GM18873 (cell line): Measurements from ENCODE around the gene RPS8.
A peak's percentile ranks its signal among the peaks of the same experiment; 100 is the strongest.
"Not testable (repeated sequence)": the region's sequence is repeated elsewhere in the genome, so short reads cannot be mapped to it uniquely, and the experiment has no call there.

ENCODE experiments used
- ATAC-seq: cut with Tn5 transposase; IDR thresholded peaks from one replicate; pipeline ENCODE4 v1.9.1; 2021; ENCODE audit warnings: mild to moderate bottlenecking, moderate library complexity, moderate number of reproducible peaks; ENCODE audit not compliant: unreplicated experiment, low FRiP score

RPS8 gene

DNA sequence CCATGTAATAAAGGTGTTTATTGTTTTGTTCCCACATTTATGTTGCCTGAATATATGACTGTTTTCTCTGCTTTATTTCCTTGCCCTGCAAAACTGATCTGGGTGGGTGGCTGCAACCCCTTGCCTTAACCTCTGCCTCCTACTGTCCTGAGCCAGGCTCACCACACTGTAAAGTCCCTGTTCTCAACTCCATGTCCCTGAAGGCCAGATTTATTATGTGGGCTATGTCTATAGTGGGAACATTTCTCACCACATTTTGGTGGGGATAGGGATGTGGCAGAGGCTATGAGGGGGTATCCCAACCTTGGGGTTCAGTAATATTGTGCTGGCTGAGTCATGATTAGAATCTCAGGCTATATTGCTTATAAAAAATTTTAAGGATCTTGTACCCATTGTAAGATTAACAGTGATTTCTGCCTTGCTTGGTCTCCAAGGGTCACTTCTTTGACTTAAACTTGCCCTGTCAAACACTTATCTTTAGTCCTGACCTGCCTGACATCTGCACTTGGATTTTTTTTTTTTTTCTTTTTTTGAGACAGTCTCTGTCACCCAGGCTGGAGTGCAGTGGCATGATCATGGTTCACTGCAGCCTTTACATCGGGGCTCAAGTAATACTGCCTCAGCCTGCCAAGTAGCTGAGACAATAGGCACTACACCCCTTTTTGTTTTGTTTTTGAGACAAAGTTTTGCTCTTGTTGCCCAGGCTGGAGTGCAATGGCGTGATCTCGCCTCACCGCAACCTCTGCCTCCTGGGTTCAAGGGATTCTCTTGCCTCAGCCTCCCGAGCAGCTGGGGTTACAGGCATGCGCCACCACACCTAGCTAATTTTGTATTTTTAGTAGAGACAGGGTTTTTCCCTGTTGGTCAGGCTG lies 3.6 kb downstream of the RPS8 start:
- no peak for ATAC-seq

DNA sequence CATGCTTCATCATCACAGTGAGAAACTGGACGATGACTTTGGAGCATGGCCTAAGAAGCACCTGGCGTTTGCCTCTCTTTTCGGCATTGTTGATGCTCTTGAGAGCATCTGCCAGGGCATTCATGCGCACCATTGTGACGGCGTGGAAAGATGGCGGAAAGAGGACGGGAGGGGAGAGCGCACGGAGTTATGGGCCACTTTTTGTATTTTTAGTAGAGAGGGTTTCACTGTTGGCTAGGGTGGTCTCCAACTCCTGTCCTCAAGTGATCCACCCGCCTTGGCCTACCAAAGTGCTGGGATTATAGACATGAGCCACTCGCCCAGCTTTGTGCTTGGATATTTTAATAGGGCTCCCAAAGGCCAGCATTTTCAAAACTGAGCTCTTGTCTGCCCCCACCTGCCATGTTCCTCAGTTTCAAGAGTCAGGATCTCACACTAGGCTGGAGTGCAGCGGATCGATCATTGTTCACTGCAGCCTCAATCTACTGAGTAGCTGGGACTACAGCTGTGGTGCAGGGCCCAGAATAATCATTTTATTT lies 5.3 kb downstream of the RPS8 start:
- ATAC-seq = no peak

GRCh38 chr1:44783697-44784093 lies 8.4 kb downstream of the RPS8 start:
- ATAC-seq = no peak

GRCh38 chr1:44784094-44785028 lies 9.0 kb downstream of the RPS8 start:
- no peak for ATAC-seq

GRCh38 chr1:44785029-44785380 lies 9.7 kb downstream of the RPS8 start:
- ATAC-seq = no peak

DNA sequence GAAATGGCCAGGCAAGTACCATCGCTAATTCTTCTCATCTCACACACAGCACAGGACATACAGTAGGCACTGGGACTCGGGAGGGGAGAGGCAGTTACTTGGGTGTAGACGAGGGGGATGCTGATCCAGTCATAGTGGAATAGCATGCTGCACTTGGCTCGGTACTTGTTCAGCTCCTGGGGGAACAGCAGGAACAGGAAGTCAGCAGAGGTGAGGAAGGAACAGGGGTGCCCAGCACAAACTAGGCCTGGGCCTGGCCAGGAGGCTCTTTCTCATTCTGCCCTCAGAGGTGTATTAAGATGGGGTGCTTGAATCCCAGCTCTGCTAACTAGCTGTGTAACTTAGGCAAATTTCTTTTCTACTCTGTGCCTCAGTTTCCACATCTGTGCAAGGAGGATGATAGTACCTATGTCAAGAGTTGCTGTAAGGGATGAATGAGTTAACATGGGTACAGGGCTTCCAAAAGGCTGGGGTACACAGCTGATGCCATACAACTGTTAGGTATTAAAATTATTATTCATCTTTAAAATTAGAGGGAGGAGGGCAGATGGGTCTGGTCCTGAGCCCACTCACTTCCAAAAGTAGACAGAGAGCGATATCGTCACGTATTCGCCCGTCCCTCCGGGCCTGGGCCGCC lies 10.3 kb downstream of the RPS8 start:
- ATAC-seq = no peak

- ATAC-seq = peak; percentile 42
These were observed 10.9 kb downstream of the RPS8 start for GRCh38 chr1:44786138-44786840.

DNA sequence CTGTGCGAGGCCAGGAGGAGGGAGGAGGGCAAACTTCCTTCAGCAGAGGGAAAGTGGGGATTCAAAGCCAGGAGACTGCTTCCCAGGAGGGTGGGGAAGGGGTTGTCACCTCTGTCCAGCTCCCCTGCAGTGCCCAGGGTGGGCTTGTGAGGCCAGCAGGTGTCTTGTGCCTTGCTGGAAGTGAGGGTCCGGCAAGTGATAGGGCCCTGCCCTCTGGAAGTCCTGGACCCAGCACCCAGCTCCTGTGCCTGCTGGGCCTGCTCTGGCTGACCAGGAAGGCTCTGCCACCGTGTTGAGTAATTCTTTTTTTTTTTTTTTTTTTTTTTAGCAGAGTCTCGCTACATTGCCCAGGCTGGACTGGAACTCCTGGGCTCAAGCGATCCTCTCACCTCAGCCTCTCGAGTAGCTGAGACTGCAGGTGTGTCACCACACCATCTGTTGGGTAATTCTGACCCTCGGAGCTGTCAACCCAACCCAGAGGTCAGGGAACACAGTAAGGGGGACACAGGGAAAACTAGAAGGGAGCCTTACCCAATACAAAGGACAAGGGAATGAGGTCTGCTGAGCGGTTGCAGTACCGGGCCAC lies 11.6 kb downstream of the RPS8 start:
- ATAC-seq = no peak

GRCh38 chr1:44787506-44787905 lies 12.2 kb downstream of the RPS8 start:
- no peak for ATAC-seq

DNA sequence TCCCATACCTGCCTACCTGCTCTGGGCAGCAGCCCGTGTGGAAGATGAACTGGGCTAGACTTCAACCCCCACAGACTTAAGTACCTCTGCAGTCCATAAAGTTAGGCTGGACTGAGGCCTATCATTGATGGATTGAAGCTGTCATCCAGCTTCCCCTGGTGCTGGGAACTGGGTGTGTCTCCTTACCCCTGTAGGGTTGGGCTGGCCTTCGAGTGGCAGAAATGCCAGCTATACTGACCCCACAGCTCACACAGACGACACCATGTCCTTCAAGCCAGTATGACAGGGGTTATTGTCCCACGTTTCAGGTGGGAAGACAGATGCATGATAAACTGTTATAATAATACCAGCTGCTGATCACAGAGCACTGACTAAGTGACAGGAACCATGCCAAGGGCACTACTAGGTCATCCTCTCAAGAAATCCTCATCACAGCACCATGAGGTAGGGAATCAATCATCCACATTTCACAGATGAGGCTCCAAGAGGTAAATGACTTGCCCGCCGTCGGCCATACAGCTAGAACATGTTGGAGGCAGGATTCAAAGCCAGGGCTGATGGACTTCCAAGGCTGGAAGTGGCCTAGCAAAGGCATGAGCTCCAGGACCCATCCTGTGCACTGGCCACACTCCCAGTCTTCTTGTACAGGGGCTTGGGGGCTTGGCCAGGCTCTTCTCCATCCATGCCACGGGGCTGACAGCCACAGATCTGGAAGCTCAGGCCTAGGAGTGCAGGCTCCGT lies 12.9 kb downstream of the RPS8 start, which contains the start of gene BEST4:
Gene BEST4, minus strand, starts transcription at position 51 of the 741 bp plus-strand sequence. CDS start 465 bp downstream, outside the sequence.
- ATAC-seq = no peak

GRCh38 chr1:44790968-44791801 lies 15.8 kb downstream of the RPS8 start:
- ATAC-seq = no peak

GRCh38 chr1:44792736-44793502 lies 17.6 kb downstream of the RPS8 start:
- ATAC-seq = no peak

- not testable (repeated sequence) for ATAC-seq
These were observed 22.5 kb downstream of the RPS8 start for GRCh38 chr1:44797886-44798285.

DNA sequence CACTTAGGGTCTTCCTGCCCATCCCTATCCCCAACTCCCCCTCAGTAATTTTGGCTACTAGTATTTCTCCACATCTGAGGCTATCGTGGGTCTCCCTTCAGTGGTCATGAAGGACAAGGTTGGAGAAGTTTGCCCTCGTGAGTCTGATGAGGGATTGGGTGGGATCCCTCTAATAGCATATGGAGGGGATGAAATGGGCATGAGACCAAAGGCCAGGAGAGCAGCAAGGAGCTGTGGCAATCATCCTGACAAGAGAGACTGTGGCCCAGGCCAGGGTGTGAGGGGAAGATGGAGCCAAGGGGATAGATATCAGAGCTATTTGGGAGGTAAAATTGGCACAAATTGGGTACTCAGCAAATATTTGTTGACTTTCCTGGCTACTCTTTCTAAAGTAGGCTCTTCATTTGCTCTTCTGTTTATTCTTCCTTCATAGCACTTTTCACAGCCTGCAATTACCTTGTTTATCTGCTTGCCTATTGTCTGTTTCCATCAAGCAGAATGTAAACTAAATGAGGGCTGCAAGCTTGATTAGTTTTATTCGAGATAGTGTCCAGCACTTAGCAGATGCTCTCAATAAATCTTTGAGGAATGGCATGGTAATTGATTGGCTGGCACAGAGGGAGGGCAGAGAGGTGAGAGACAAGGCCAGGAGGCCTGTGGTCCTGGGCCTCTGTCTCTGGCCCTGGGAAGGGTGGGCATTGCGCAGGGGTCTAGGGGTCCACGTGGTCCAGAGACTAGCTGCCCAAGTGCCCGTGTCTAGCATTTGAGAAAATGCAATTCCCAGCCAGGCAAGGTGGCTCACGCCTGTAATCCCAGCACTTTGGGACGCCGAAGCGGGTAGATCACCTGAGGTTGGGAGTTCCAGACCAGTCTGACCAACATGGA lies 23.4 kb downstream of the RPS8 start:
- no peak for ATAC-seq

DNA sequence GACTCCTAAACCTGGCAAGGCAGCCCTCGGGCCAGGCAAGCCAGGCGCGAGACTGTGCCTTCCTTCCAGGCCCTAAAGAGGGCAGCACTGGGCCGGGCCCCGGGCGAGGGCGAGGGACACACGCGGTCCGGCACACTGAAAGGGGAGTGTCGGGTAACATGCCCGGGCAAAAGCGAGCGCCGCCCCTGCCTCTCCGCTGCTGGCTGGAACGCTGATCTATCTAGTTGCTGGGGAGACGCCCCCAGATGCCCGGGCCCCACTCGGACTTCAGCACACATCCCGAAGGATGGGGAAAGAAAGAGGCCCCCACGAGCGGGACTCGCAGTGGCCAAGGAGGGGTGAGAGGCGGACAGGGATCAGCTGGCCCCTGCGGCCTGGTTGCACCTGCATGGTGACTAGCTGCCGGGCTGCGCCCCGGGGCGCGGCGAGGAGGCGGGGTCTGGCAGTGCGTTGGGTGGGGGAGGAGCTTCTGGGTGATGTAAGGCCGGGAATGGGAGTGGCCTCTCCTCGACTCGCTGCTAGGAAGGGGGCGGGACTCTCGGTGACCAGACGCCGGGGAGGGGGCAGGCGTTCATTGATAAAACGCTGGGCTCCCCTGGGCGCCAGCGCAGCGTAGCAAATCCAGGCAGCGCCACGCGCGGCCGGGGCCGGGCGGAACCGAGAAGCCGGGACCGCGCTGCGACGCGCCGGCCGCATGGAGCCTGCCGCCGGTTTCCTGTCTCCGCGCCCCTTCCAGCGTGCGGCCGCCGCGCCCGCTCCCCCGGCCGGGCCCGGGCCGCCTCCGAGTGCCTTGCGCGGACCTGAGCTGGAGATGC lies 24.6 kb downstream of the RPS8 start, which contains the start of gene PLK3:
Gene PLK3, plus strand, starts transcription at position 608 of the 815 bp plus-strand sequence. Its CDS starts 87 bp downstream, at position 695.
- ATAC-seq = peak; percentile 67
